Astrocyte of the spinal cord (primary cell): ENCODE data around the gene TMED6.

Experiments
- DNase-seq: peaks from one replicate; pipeline ENCODE4 v3.0.0; 2011; ENCODE audit warnings: low read depth, low spot score
- H3K4me3 ChIP-seq: 2 replicates; pipeline ENCODE4 v1.5.1; 2011; ENCODE audit warnings: low read depth, mild to moderate bottlenecking, low read length, moderate library complexity
- CTCF ChIP-seq: IDR thresholded peaks from 2 replicates; pipeline ENCODE4 v1.5.1; 2012; ENCODE audit warnings: low read depth, mild to moderate bottlenecking, low read length, inconsistent platforms
- in situ Hi-C: cut with HindIII; loops from 2 replicates; pipeline ENCODE4 v1.10.0; 2017; ENCODE audit warnings: low sequenced_read_pairs

The TMED6 gene

DNA sequence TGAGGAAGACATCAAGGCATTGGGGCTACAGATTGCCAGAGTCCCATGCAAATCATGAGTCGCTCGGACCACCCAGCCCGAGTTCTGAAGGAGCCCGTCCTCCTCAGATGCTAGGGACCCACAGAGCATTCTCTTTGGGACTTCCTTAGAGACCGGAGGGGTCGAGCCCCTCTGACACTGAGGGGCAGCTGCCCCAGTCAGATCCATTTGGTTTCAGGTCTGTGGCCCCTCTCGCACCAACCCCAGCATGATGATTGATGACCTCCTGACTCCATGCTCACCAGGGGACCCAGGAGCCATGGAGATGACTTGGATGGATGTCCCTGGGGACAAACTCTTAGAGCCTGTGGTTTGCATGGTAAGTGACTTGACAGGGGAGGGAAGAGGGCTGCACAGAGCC is 29.2 kb downstream of the TMED6 start:
- in situ Hi-C loops: no loop called here
- no peak overlapping the region for H3K4me3 ChIP-seq
- no peak for TF ChIP-seq CTCF
- DNase-seq: no peak

GRCh38 chr16:69321080-69321479 is 30.5 kb downstream of the TMED6 start:
- TF ChIP-seq CTCF: no peak
- in situ Hi-C loops: no loop called here
- H3K4me3 ChIP-seq: no peak overlapping the region
- DNase-seq: no peak

GRCh38 chr16:69320740-69321073 is 30.9 kb downstream of the TMED6 start:
- in situ Hi-C loops: no loop called here
- no peak for DNase-seq
- TF ChIP-seq CTCF: no peak
- no peak overlapping the region for H3K4me3 ChIP-seq

GRCh38 chr16:69319826-69320739 is 31.5 kb downstream of the TMED6 start:
- in situ Hi-C loops: no loop called here
- no peak overlapping the region for H3K4me3 ChIP-seq
- no peak for DNase-seq
- no peak for TF ChIP-seq CTCF

GRCh38 chr16:69319381-69319780 is 32.2 kb downstream of the TMED6 start:
- no peak for TF ChIP-seq CTCF

GRCh38 chr16:69318911-69319289 is 32.7 kb downstream of the TMED6 start:
- in situ Hi-C loops: no loop called here
- no peak overlapping the region for H3K4me3 ChIP-seq
- TF ChIP-seq CTCF: no peak
- no peak for DNase-seq

More at GRCh38 chr16:69319381-69319780, 32.2 kb downstream of the TMED6 start:
- in situ Hi-C loops: no loop called here
- H3K4me3 ChIP-seq: no peak overlapping the region
- DNase-seq: no peak
